ENCODE measurements around the gene NABP1. TPM values are rescaled to one million over a fixed set of nuclear protein-coding genes. Genes with fewer than 3 reads are reported as not detected.

Gene NABP1
- total and polyA plus RNA-seq, 10 of the 15 experiments (the other 5 are each of a cell fraction or from before 2014, with no cell fraction given): 22.9 to 65.7 (median 39.9) TPM

GRCh38 chr2:191678437-191679100 is 633 bp downstream of the NABP1 start (continued):
- no peak for TF ChIP-seq WRNIP1 (IDR thresholded peaks at IDR 0.05; ENCODE audit: borderline replicate concordance, low read depth, low read length)
- no peak for TF ChIP-seq BCLAF1 (IDR thresholded peaks at IDR 0.05)
- TF ChIP-seq ZNF592 (IDR thresholded peaks at IDR 0.05): no peak
- TF ChIP-seq PML (IDR thresholded peaks at IDR 0.05; ENCODE audit: low read length): no peak
- TF ChIP-seq MAX (IDR thresholded peaks at IDR 0.05; ENCODE audit: low read depth, low read length): peak; percentile 83
